ENCODE data around the gene SORBS1. TPM values are rescaled to one million over a fixed set of nuclear protein-coding genes. Genes with fewer than 3 reads are reported as not detected.

The SORBS1 gene
- polyA plus RNA-seq, 1 donor from 2014 or later = 39.5 TPM

GRCh38 chr10:95308389-95309302, 252.5 kb downstream of the SORBS1 start:
- TF ChIP-seq EP300 (conservative IDR thresholded peaks at IDR 0.05; ENCODE audit: poor library complexity, severe bottlenecking) (no peak), MXI1 (conservative IDR thresholded peaks at IDR 0.05; ENCODE audit: poor library complexity, severe bottlenecking) (no peak), POLR2AphosphoS5 (IDR thresholded peaks at IDR 0.05) (no peak), RAD21 (conservative IDR thresholded peaks at IDR 0.05) (no peak), CTCF (IDR thresholded peaks at IDR 0.05; ENCODE audit: poor library complexity, severe bottlenecking) (no peak), SMC3 (conservative IDR thresholded peaks at IDR 0.05; ENCODE audit: poor library complexity) (no peak), EZH2 (IDR thresholded peaks at IDR 0.05; ENCODE audit: borderline replicate concordance, insufficient read depth, low read length, poor library complexity, severe bottlenecking) (no peak), REST (IDR thresholded peaks at IDR 0.05; ENCODE audit: borderline replicate concordance) (no peak), TAF1 (IDR thresholded peaks at IDR 0.05; ENCODE audit: low read depth) (no peak)
- no peak overlapping the region for H3K4me2 ChIP-seq (ENCODE audit: low read length)
- H3K27ac ChIP-seq (ENCODE audit: low read length) = no peak overlapping the region

GRCh38 chr10:95306851-95307250, 254.3 kb downstream of the SORBS1 start:
- H3K79me2 ChIP-seq (replicated peaks; ENCODE audit: insufficient read depth, low read length) = no peaks in the 10 kb centered on the region
- H2AFZ ChIP-seq (ENCODE audit: low read depth, low read length) = no peak overlapping the region
- TF ChIP-seq CTCF (IDR thresholded peaks at IDR 0.05; ENCODE audit: poor library complexity, severe bottlenecking) (no peak), RAD21 (conservative IDR thresholded peaks at IDR 0.05) (no peak), EZH2 (IDR thresholded peaks at IDR 0.05; ENCODE audit: borderline replicate concordance, insufficient read depth, low read length, poor library complexity, severe bottlenecking) (no peak), MXI1 (conservative IDR thresholded peaks at IDR 0.05; ENCODE audit: poor library complexity, severe bottlenecking) (no peak), TAF1 (IDR thresholded peaks at IDR 0.05; ENCODE audit: low read depth) (no peak), EP300 (conservative IDR thresholded peaks at IDR 0.05; ENCODE audit: poor library complexity, severe bottlenecking) (no peak), POLR2AphosphoS5 (IDR thresholded peaks at IDR 0.05) (no peak), REST (IDR thresholded peaks at IDR 0.05; ENCODE audit: borderline replicate concordance) (no peak), SMC3 (conservative IDR thresholded peaks at IDR 0.05; ENCODE audit: poor library complexity) (no peak)
- H3K4me2 ChIP-seq (ENCODE audit: low read length) = no peak overlapping the region
- no peaks in the 10 kb centered on the region for H4K20me1 ChIP-seq (ENCODE audit: insufficient read depth)
- no peaks in the 10 kb centered on the region for H3K36me3 ChIP-seq (ENCODE audit: insufficient read depth, low read length)
- no peak overlapping the region for H3K9ac ChIP-seq (ENCODE audit: low read length)
- H3K4me3 ChIP-seq (ENCODE audit: low read length) = no peak overlapping the region
- no peak overlapping the region for H3K27ac ChIP-seq (ENCODE audit: low read length)
- no peaks in the 10 kb centered on the region for H3K27me3 ChIP-seq (ENCODE audit: insufficient read depth, low read depth, low read length)
- H3K9me3 ChIP-seq (ENCODE audit: low read length) = no peaks in the 10 kb centered on the region
- H3K9me2 ChIP-seq (ENCODE audit: insufficient read depth, low read length) = no peaks in the 10 kb centered on the region
- no peaks in the 10 kb centered on the region for H3F3A ChIP-seq (ENCODE audit: insufficient read depth, low read length, poor library complexity, severe bottlenecking)

More at GRCh38 chr10:95308389-95309302, 252.5 kb downstream of the SORBS1 start:
- H3K9me3 ChIP-seq (ENCODE audit: low read length) = no peaks in the 10 kb centered on the region
- no peaks in the 10 kb centered on the region for H3K9me2 ChIP-seq (ENCODE audit: insufficient read depth, low read length)
- H2AFZ ChIP-seq (ENCODE audit: low read depth, low read length) = no peak overlapping the region
- H3F3A ChIP-seq (ENCODE audit: insufficient read depth, low read length, poor library complexity, severe bottlenecking) = no peaks in the 10 kb centered on the region
- H3K4me3 ChIP-seq (ENCODE audit: low read length) = no peak overlapping the region
- no peaks in the 10 kb centered on the region for H3K27me3 ChIP-seq (ENCODE audit: insufficient read depth, low read depth, low read length)
- no peaks in the 10 kb centered on the region for H3K79me2 ChIP-seq (replicated peaks; ENCODE audit: insufficient read depth, low read length)
- no peaks in the 10 kb centered on the region for H3K36me3 ChIP-seq (ENCODE audit: insufficient read depth, low read length)
- H3K9ac ChIP-seq (ENCODE audit: low read length) = no peak overlapping the region
- no peaks in the 10 kb centered on the region for H4K20me1 ChIP-seq (ENCODE audit: insufficient read depth)

Measured in neural cell (in vitro differentiated cells).